Osteocyte (in vitro differentiated cells): Measurements from ENCODE around the gene PSRC1. TPM values are rescaled to one million over a fixed set of nuclear protein-coding genes. Genes with fewer than 3 reads are reported as not detected.

Source experiments
- DNase-seq: peaks from one replicate; pipeline ENCODE4 v3.0.0; 2021; ENCODE audit warnings: mixed read lengths; ENCODE audit not compliant: unreplicated experiment; ENCODE audit errors: extremely low spot score
- H3K27ac Mint-ChIP-seq: one replicate; pipeline ENCODE4 v1.8.0; 2021; ENCODE audit warnings: mild to moderate bottlenecking, mixed read lengths; ENCODE audit not compliant: unreplicated experiment
- H3K27me3 Mint-ChIP-seq: one replicate; pipeline ENCODE4 v1.8.0; 2021; ENCODE audit warnings: mixed read lengths; ENCODE audit not compliant: unreplicated experiment
- H3K36me3 Mint-ChIP-seq: one replicate; pipeline ENCODE4 v1.8.0; 2021; ENCODE audit warnings: mixed read lengths; ENCODE audit not compliant: unreplicated experiment
- H3K4me1 Mint-ChIP-seq: one replicate; pipeline ENCODE4 v1.8.0; 2021; ENCODE audit warnings: mixed read lengths; ENCODE audit not compliant: unreplicated experiment
- H3K4me3 Mint-ChIP-seq: one replicate; pipeline ENCODE4 v1.8.0; 2021; ENCODE audit warnings: mild to moderate bottlenecking, moderate library complexity, mixed read lengths; ENCODE audit not compliant: unreplicated experiment
- H3K9me3 Mint-ChIP-seq: one replicate; pipeline ENCODE4 v1.8.0; 2021; ENCODE audit warnings: mixed read lengths; ENCODE audit not compliant: unreplicated experiment
- total RNA-seq: library from RNA; stranded (reverse); gene quantifications from 2 replicates; pipeline ENCODE4 v1.2.1, GENCODE V29; 2021
- TF ChIP-seq, protein P1 (sequence below): fragments of 200-600 bp; sonication (generic); IDR thresholded peaks from 2 replicates; pipeline ENCODE4 v1.5.0; 2021; ENCODE audit warnings: antibody characterized with exemption, mild to moderate bottlenecking, moderate library complexity

Gene PSRC1
- total RNA-seq, 1 donor from 2014 or later = 9.3 TPM

DNA sequence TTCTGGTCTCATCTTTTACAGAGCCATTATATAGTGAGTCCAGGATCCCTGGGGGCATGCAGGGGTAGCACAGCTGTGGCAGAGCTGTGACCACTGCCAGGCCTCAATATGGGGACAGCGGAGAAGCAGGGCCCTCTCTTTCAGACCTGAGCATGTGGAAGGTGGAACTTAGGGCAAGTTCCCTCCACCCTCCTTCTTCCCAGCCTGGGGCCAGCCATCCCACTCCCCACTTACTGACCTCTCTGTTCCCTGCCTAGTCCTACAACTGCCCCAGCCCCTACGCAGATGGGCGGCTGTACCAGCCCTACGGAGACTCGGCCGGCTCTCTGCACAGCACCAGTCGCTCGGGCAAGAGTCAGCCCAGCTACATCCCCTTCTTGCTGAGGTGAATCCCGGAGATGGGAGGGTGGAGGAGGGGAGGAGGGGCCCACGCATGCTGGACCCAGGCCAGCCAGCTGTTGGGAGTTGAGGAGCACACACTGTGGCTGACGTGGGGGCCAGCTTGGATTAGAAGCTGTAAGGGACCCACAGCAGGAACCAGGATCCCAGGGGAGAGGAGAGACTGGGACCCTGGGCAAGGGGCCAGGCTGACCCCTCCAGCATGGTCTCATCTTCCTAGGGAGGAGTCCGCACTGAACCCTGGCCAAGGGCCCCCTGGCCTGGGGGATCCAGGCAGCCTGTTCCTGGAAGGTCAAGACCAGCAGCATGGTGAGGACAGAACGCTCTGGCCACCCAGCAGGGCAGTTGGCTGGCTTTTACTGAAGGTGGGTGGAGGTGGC lies 10.7 kb downstream of the PSRC1 start:
- TF ChIP-seq, protein P1, sequence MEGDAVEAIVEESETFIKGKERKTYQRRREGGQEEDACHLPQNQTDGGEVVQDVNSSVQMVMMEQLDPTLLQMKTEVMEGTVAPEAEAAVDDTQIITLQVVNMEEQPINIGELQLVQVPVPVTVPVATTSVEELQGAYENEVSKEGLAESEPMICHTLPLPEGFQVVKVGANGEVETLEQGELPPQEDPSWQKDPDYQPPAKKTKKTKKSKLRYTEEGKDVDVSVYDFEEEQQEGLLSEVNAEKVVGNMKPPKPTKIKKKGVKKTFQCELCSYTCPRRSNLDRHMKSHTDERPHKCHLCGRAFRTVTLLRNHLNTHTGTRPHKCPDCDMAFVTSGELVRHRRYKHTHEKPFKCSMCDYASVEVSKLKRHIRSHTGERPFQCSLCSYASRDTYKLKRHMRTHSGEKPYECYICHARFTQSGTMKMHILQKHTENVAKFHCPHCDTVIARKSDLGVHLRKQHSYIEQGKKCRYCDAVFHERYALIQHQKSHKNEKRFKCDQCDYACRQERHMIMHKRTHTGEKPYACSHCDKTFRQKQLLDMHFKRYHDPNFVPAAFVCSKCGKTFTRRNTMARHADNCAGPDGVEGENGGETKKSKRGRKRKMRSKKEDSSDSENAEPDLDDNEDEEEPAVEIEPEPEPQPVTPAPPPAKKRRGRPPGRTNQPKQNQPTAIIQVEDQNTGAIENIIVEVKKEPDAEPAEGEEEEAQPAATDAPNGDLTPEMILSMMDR = no peak
- Mint-ChIP-seq H3K27me3 (no peaks in the 10 kb centered on the region), H3K4me3 (no peak overlapping the region), H3K4me1 (peaks cover 33% of the 10 kb centered on the region), H3K36me3 (peaks cover 3% of the 10 kb centered on the region), H3K27ac (no peak overlapping the region), H3K9me3 (no peaks in the 10 kb centered on the region)
- DNase-seq = no peak

DNA sequence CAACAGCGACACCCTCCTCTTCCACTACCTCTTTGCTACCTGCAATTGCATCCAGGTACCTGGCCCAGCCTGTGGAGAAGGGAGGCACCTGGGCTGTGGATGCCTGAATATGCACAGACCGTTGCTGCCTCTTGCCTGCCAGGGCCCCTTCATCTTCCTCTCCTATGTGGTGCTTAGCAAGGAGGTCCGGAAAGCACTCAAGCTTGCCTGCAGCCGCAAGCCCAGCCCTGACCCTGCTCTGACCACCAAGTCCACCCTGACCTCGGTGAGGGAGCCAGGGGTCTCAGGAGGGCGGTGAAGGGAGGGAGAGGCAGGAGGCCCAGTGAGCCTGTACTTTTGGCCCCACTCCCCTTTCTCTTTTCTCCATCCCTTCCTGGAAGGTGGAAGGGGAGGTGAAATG lies 11.5 kb downstream of the PSRC1 start:
- DNase-seq = no peak
- Mint-ChIP-seq H3K9me3 (no peaks in the 10 kb centered on the region), H3K27me3 (no peaks in the 10 kb centered on the region), H3K4me1 (peaks cover 28% of the 10 kb centered on the region), H3K27ac (no peak overlapping the region), H3K36me3 (peaks cover 6% of the 10 kb centered on the region), H3K4me3 (no peak overlapping the region)
- TF ChIP-seq, protein P1 = no peak

DNA sequence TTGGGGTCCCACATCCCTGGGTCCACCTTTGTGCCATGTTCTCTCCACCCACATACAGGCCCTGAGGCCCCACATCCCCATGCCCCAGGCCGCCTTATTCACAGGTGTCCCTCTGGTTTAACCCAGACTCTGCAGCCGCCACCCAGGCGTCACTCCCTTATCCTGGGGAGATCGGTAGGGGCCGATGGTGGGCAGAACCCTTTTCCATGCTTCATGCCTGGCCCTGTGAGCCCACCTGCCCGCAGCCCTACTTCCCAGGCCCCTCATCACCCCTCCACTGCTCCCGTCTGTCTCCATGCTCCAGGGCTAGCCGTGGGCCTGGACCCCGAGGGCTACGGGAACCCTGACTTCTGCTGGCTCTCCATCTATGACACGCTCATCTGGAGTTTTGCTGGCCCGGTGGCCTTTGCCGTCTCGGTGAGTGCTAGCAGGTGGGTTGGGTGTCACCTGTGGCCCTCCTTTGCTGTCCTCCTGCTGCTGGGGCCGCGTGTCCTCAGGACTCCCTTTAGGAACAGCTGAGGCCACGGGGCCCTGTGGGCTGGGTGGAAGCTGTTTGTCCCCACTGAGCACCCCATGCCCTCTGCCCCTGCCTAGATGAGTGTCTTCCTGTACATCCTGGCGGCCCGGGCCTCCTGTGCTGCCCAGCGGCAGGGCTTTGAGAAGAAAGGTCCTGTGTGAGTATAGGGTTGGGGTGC lies 12.2 kb downstream of the PSRC1 start:
- DNase-seq = no peak
- TF ChIP-seq, protein P1 = no peak
- Mint-ChIP-seq H3K36me3 (peaks cover 6% of the 10 kb centered on the region), H3K4me1 (peaks cover 23% of the 10 kb centered on the region), H3K4me3 (no peak overlapping the region), H3K9me3 (no peaks in the 10 kb centered on the region), H3K27me3 (no peaks in the 10 kb centered on the region), H3K27ac (no peak overlapping the region)

DNA sequence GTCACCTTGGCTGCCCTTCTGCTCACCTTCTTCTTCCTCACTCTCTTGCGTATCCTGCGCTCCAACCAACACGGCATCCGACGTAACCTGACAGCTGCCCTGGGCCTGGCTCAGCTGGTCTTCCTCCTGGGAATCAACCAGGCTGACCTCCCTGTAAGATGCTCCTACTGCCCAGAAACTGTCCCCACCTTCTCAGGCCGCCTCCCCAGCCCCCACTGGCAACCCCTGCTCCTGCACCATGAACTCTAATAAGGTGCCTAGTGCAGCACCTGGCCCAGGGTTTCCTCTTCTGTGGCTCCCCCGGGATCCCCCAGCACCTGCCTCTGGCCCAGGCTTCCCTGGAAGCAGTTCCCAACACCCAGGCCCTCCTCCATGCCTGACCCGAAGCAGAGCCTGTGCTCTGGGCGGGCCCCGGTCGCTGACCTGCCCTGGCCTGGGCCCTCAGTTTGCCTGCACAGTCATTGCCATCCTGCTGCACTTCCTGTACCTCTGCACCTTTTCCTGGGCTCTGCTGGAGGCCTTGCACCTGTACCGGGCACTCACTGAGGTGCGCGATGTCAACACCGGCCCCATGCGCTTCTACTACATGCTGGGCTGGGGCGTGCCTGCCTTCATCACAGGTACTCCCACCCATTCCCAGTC lies 12.8 kb downstream of the PSRC1 start:
- Mint-ChIP-seq H3K27ac (no peak overlapping the region), H3K27me3 (no peaks in the 10 kb centered on the region), H3K9me3 (no peaks in the 10 kb centered on the region), H3K4me1 (peaks cover 17% of the 10 kb centered on the region), H3K4me3 (no peak overlapping the region), H3K36me3 (peaks cover 6% of the 10 kb centered on the region)
- TF ChIP-seq, protein P1 = no peak
- no peak for DNase-seq
